H1 (cell line): ENCODE measurements around the gene C1GALT1C1L. TPM values are rescaled to one million over a fixed set of nuclear protein-coding genes. Genes with fewer than 3 reads are reported as not detected.

ENCODE experiments used
- CEBPB ChIP-seq: IDR thresholded peaks from 2 replicates; pipeline ENCODE4 v1.6.1; 2012; ENCODE audit warnings: low read depth, low read length
- CTCF ChIP-seq, 3 experiments: IDR thresholded peaks; 1 replicate in 2 of 3; 2 replicates in 1 of 3; pipeline versions ENCODE4 v1.5.1 to v1.6.1; 2011; ENCODE audit warnings: low read length in 3 of 3, mild to moderate bottlenecking in 3 of 3, inconsistent platforms in 2 of 3, low read depth in 1 of 3, moderate library complexity in 1 of 3; ENCODE audit not compliant: insufficient read depth in 1 of 3; ENCODE audit errors: control extremely low read depth in 1 of 3
- RNF2 ChIP-seq: fragments of 200-900, 300-1000 bp; sonication (generic); IDR thresholded peaks from 2 replicates; pipeline ENCODE4 v1.7.1; 2016; ENCODE audit warnings: borderline replicate concordance, low read depth, mild to moderate bottlenecking, antibody characterized with exemption, low read length; ENCODE audit not compliant: poor library complexity, severe bottlenecking; ENCODE audit errors: missing control alignments
- SP2 ChIP-seq: IDR thresholded peaks from 2 replicates; pipeline ENCODE4 v1.6.1; 2012; ENCODE audit warnings: mild to moderate bottlenecking, low read length, inconsistent platforms
- SRF ChIP-seq: IDR thresholded peaks from 2 replicates; pipeline ENCODE4 v1.6.1; 2011; ENCODE audit warnings: mild to moderate bottlenecking, low read depth, low read length, moderate library complexity
- SUZ12 ChIP-seq: fragments of 200-600 bp; sonication (generic); IDR thresholded peaks from 2 replicates; pipeline ENCODE4 v1.6.1; 2012; ENCODE audit warnings: mild to moderate bottlenecking, inconsistent platforms, low read length, moderate library complexity, mixed read lengths
- polyA plus RNA-seq, 7 experiments: library from polyadenylated mRNA; depleted of rRNA in 3 of 7; stranded (reverse) in 5 of 7; unstranded in 2 of 7; fragments of >200 nt in 5 of 7; fragments of 200-250 nt in 2 of 7; gene quantifications; 1 replicate in 5 of 7; 2 replicates in 1 of 7; 4 replicates in 1 of 7; pipeline versions ENCODE4 v1.2.1 to v1.2.3, GENCODE V29; 2011 to 2013; ENCODE audit warnings: missing spikeins in 2 of 7, mixed read lengths in 2 of 7
- total RNA-seq: library from RNA; stranded (reverse); fragmentation: NEBNext Ultra II Directional; extraction: Animal tissue kit (Norgen Biotek cat#: 25700); gene quantifications from 2 replicates; pipeline ENCODE4 v1.2.1, GENCODE V29; 2021
- TF ChIP-seq, protein P1 (sequence below): fragments of 300-600 bp; sonication (generic); IDR thresholded peaks from 2 replicates; pipeline ENCODE4 v1.7.1; 2012; ENCODE audit warnings: low read length, moderate library complexity, mild to moderate bottlenecking, inconsistent platforms; ENCODE audit not compliant: insufficient replicate concordance

Gene C1GALT1C1L
- total and polyA plus RNA-seq, 2 of the 8 experiments (the other 6 are each of a cell fraction or from before 2014, with no cell fraction given), result 0.12 TPM; not detected in 1

GRCh38 chr2:43692428-43692994 is 16.3 kb upstream of the C1GALT1C1L start (continued):
- TF ChIP-seq, protein P1, sequence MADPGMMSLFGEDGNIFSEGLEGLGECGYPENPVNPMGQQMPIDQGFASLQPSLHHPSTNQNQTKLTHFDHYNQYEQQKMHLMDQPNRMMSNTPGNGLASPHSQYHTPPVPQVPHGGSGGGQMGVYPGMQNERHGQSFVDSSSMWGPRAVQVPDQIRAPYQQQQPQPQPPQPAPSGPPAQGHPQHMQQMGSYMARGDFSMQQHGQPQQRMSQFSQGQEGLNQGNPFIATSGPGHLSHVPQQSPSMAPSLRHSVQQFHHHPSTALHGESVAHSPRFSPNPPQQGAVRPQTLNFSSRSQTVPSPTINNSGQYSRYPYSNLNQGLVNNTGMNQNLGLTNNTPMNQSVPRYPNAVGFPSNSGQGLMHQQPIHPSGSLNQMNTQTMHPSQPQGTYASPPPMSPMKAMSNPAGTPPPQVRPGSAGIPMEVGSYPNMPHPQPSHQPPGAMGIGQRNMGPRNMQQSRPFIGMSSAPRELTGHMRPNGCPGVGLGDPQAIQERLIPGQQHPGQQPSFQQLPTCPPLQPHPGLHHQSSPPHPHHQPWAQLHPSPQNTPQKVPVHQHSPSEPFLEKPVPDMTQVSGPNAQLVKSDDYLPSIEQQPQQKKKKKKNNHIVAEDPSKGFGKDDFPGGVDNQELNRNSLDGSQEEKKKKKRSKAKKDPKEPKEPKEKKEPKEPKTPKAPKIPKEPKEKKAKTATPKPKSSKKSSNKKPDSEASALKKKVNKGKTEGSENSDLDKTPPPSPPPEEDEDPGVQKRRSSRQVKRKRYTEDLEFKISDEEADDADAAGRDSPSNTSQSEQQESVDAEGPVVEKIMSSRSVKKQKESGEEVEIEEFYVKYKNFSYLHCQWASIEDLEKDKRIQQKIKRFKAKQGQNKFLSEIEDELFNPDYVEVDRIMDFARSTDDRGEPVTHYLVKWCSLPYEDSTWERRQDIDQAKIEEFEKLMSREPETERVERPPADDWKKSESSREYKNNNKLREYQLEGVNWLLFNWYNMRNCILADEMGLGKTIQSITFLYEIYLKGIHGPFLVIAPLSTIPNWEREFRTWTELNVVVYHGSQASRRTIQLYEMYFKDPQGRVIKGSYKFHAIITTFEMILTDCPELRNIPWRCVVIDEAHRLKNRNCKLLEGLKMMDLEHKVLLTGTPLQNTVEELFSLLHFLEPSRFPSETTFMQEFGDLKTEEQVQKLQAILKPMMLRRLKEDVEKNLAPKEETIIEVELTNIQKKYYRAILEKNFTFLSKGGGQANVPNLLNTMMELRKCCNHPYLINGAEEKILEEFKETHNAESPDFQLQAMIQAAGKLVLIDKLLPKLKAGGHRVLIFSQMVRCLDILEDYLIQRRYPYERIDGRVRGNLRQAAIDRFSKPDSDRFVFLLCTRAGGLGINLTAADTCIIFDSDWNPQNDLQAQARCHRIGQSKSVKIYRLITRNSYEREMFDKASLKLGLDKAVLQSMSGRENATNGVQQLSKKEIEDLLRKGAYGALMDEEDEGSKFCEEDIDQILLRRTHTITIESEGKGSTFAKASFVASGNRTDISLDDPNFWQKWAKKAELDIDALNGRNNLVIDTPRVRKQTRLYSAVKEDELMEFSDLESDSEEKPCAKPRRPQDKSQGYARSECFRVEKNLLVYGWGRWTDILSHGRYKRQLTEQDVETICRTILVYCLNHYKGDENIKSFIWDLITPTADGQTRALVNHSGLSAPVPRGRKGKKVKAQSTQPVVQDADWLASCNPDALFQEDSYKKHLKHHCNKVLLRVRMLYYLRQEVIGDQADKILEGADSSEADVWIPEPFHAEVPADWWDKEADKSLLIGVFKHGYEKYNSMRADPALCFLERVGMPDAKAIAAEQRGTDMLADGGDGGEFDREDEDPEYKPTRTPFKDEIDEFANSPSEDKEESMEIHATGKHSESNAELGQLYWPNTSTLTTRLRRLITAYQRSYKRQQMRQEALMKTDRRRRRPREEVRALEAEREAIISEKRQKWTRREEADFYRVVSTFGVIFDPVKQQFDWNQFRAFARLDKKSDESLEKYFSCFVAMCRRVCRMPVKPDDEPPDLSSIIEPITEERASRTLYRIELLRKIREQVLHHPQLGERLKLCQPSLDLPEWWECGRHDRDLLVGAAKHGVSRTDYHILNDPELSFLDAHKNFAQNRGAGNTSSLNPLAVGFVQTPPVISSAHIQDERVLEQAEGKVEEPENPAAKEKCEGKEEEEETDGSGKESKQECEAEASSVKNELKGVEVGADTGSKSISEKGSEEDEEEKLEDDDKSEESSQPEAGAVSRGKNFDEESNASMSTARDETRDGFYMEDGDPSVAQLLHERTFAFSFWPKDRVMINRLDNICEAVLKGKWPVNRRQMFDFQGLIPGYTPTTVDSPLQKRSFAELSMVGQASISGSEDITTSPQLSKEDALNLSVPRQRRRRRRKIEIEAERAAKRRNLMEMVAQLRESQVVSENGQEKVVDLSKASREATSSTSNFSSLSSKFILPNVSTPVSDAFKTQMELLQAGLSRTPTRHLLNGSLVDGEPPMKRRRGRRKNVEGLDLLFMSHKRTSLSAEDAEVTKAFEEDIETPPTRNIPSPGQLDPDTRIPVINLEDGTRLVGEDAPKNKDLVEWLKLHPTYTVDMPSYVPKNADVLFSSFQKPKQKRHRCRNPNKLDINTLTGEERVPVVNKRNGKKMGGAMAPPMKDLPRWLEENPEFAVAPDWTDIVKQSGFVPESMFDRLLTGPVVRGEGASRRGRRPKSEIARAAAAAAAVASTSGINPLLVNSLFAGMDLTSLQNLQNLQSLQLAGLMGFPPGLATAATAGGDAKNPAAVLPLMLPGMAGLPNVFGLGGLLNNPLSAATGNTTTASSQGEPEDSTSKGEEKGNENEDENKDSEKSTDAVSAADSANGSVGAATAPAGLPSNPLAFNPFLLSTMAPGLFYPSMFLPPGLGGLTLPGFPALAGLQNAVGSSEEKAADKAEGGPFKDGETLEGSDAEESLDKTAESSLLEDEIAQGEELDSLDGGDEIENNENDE, result no peak
- no peak for TF ChIP-seq SRF
- no peak for TF ChIP-seq RNF2
- TF ChIP-seq SUZ12, result no peak
- TF ChIP-seq CTCF (IDR thresholded peaks at IDR 0.05; ENCODE audit: control extremely low read depth in 1 of 3, insufficient read depth in 1 of 3, low read depth in 1 of 3, low read length in 3 of 3), result no peak
- no peak for TF ChIP-seq CEBPB
- TF ChIP-seq SP2, result no peak
